Stimulated activated CD4-positive, alpha-beta T cell treated with anti-CD3 and anti-CD28 coated beads, Interleukin-1b, Interleukin-23, amount 100 ng/mL, for 4 hours (primary cell): ENCODE data around the gene CEP112.
"Not testable (repeated sequence)": the region's sequence is repeated elsewhere in the genome, so short reads cannot be mapped to it uniquely, and the experiment has no call there.

Experiments used
- DNase-seq, 2 donors: peaks; one replicate each; pipeline ENCODE4 v3.0.0-alpha.2; 2020; ENCODE audit warnings: low read depth in 2 of 2

The CEP112 gene

DNA sequence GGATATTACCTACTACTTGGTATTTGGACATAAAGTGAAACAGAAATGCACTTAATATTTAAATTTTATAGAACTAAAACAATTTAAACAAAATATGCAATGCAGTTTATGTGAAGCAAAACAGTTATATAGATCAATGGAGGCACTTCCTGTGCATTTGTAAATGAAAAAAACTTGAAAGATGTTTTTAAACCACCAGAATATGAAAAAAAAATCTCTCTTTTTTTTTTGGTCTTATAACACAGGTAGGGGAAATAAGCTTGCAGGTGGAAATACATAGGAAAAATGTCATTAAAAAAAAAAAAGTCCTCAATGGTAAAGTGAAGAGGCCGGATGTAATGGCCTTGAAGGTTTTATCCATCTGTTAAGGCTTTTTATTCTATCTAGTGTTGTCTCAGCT, 450.2 kb downstream of the CEP112 start:
- DNase-seq: no peak

DNA sequence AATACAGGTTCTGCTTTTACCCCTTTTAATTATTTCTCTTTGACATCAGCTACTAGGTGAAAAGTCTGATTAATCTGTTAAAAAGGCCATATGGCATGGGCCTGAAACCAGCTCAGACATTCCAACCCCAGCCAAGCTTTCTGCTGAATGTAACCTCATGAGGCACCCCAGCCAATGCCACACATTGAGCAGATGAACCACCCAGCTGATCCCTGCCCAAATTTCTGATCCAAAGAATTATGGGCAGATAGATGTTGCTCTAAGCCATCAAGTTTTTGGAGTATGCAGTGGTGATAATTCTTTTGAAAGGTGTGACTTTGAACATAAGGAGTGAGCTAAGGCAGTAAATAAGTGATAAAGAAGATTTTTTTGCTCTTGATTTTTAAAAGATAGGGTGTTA, 452.9 kb downstream of the CEP112 start:
- DNase-seq: no peak

DNA sequence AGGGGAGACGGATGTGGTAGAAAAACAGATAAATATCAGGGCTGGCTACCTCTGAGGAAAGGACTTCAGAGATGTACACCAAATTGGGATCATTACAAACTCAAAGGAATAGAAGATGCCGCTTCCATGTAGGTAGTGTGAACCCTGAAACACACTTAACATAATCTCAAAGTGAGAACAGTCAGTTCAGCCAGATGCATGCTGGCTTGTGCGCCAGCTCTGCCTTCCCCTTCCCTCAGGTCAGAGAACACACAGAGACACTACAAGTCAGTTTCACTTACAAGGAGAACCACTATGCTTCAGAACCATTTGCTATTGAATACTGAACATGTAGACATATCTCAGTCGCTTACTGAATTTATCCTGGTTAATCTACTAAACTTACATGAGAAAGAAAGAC, 454.5 kb downstream of the CEP112 start:
- no peak for DNase-seq

DNA sequence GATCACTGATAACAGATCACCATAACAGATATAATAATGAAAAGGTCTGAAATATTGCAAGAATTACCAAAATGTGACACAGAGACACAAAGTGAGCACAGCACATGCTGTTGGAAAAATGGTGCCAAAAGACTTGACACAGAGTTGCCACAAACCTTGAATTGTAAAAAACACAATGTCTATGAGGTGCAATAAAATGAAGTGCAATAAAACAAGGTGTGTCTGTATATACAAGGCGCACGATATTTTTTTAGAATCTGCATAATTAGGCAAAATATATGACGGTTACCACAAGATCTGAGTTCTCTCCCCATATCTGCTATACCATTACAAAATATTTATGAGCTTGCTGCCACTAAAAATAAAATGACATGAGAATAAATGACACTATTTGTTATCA, 458.6 kb downstream of the CEP112 start:
- DNase-seq: no peak

DNA sequence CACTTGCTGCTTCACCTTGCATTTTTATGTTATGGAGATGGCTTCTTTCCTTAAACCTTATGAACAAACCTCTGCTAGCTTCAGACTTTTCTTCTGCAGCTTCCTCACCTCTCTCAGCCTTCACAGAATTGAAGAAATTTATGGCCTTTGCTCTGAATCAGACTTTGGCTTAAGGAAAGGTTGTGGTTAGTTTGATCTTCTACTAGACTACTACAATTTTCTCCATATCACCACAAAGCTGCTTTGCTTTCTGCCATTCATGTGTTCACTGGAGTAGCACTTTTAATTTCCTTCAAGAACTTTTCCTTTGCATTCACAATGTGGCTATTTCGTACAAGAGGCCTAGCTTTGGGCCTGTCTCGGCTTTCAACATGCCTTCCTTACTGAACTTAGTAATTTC, 459.3 kb downstream of the CEP112 start:
- DNase-seq: not testable (repeated sequence)

DNA sequence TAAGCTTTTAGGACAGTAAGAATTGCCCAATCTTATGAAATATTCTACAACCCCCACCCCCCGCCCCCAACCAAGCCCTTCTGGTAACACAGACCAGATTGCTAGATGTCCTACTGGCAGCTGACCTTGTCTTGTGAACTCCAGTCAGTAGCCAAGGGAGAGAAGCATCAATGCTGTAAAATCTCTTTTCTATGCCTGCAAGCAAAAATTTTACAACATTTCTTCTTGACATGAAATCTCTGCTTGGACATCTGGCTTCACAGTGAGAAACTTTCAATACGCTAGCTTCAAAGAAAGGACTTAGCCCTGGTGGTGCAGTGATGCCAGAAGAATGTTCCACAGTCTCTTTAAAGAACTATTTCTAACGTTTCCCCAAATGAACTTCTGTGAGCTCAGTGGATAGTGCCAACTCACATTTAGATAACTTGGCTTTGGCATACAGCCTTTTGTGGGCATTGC, 461.2 kb downstream of the CEP112 start:
- no peak for DNase-seq

DNA sequence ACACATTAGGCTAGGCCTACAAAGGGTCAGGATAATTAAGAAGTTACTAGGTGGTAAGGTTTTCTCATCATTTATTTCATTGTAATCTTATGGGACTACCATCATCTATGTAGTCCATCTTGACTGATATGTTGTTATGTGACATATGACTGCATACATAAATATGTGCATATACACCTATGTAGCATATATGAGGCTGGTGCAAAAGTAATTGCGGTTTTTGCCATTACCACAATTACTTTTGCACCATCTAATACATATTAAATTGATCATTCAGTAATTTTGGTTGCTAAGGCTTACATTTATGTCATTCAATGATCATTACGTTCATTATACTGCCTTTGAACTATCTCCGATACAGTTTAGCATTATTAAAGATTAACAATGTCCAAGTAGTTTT, 462.7 kb downstream of the CEP112 start:
- DNase-seq: no peak

DNA sequence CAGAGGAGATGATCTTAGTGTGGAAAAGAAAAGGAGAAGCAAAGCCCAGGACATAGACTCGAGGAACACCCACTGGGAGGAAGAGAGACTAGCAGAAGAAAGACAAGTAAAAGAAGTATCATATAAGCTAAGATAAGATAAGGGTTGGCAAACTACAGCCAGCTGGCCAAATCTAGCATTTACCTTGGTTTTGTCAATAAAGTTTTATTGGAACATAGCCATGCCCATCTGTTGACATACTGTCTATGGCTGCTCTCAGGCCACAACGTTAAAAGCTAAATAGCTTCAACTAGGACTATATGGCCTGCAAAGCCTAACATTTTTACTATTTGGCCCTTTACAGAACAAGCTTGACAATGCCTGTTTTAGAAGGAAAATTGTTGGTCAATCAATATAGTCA, 464.1 kb downstream of the CEP112 start:
- DNase-seq: no peak

DNA sequence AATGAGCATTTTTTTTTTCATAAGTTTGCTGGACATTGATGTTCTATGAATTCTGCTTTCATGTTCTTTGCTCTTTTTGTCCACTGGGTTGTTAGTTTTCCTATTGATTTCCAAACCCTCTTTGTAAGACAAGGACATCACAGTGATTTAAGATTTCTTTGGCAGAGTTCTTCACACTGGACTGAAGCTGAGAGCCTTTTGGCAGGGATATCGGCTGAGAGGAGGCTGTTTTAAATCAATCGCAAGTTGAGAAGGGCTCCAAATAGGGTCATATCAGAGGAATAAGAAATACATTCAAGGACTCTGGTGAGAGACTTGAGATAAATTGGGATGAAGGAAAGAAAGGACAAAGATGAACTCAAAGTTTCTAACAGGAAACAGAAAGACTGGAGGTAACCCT, 464.7 kb downstream of the CEP112 start:
- DNase-seq: no peak

DNA sequence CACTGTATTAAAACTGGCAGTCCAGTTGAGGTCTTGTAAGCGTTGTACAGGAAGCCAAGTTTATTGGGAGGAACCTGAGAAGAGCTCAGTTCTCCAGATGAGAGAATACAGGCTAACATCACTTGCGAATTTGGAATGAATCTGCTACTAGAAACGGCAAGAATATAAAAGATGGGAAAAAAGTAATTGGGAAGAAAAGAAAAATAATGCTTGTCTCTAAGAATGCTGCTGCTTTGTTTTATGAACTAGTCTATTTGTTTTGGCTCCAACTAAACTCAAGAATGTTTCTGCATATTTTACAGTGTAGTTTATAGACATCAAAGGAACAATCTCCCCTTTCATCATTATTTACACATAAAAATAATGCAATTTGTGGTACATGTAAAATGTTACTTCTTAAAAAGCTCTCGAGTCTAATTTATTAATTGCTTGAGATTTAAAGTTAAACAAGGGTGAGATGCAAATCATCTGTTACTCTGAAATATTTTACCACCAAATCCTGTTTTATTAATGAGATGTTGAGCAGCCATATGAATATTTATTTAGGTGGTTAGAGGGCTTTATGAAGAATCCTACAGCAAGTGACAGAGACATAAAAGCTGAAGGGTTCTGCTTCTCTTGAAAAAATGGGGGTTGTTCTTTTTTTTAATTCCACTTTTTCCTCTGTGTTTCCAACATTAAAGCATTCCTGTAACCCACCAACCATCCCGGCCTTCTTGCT, 468.3 kb downstream of the CEP112 start:
- DNase-seq: no peak

DNA sequence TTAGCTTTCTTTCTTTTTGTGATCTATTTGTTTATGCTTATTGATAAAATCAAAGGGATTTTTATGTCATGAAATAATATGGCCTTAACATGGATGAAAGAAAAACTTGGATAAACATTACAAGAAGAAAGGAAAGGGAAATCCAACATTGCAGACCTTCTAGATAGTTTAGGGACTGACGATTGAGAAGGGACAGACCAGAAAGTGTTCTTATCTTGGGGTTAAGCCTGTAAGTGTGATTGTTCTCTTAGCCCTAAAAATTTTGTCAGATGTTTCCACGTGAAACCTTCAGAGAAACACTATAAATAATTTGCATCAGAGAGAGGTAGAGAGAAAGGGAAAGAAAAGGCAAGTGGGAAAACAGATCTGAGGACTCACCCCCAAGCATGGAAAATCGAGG, 473.3 kb downstream of the CEP112 start:
- DNase-seq: no peak

DNA sequence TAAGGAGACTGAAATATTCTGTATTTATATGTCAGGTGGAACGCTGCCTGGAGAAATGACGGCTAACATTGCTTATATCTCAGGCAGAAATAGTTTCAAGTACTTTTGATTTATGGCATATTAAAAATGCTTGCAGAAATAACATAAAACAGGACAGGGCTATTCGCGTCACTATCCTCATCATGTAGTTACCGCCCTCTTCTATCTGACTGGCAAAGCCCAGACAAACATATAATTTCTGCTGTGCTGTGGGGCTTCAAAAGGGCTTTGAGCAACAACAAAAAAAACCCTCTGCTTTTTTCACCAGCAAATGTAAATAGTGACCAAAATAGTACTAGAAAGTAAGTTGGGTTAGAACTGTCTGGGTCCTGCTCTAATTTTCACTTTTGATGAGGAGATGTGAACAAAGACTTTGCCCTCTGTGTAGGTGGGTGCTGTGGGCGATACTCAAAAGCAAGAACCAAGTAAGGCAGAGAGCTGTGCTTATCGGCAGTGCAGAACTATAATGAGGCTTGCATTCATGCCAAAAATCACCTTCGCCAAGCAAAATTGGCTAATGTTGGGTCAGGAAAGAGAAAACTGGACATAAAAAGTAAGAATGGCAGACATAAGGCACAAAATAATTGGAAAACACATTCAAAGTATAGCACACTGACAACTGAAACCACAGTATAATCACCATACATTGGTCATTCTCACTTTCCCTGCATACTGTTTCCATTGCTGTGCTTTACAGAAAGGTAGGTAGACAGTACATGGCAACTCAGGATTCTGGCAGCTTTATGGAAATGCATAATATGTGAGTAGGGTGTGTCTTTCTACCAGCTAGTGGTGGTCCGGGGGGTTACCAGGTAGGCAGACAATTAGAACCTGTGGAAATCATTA, 479.3 kb downstream of the CEP112 start:
- DNase-seq: no peak

DNA sequence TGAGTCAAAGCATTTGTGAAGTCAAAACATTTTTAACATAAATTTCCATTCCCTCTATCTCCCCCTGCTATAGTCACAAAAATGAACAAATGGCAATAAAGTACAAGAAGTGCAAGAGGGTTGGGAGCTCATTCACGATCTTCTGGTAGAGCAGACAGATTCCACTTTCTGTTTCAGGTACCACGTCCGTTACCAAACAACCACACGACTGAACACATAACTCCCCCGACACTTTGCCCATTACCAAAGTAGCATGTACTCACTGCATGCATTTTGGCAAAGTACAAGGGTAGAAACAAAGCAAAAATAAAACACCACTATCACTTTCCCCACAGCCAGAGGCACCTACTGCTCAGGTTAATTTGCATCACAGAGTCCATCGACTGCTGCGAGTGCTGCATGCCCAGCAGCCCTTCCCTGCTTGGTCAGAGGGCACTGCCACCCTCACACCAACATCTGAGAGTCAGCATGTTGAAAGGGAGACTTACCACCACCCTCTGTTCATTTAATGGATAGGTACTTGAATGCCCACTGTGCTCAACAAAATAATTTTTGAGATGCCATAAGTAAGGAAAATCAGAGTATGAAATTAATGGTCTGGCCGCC, 480.2 kb downstream of the CEP112 start:
- no peak for DNase-seq

DNA sequence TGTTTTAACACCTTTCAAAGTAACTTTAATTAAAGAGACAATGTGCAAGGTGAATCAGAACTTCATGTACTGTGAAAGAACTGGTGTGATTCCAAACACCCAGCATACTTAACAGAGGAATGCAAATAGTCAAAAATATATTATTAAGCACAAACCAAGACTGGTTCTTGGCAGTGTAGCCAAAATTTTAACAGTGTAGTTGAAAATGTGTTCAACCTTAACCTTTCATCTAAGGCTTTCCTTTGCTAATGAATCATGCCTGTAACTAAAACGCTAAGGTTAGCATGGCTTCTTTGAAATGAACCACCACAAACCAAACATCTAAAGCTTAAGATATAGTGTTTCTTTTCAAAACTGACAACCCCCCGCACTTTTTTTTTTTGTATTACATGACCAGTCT, 484.2 kb downstream of the CEP112 start:
- no peak for DNase-seq

DNA sequence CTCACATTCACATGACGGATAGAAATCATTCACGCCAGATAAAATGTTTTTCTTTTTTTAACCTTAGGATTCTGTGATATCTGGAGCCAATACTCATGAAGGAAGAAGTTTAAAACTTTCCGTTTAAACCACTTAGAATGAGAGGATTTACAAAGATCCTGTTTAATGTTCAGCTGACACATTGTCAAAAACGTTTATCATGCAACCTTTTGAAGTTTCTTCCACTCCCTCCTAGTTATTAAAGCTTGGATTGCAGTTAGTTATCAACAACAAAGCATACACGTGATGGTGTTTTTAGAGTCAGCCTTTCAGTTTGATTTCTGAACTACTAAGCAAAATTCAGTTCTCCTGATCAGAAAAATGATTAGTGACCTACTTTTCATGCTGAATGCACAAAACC, 487.2 kb downstream of the CEP112 start:
- DNase-seq: no peak

DNA sequence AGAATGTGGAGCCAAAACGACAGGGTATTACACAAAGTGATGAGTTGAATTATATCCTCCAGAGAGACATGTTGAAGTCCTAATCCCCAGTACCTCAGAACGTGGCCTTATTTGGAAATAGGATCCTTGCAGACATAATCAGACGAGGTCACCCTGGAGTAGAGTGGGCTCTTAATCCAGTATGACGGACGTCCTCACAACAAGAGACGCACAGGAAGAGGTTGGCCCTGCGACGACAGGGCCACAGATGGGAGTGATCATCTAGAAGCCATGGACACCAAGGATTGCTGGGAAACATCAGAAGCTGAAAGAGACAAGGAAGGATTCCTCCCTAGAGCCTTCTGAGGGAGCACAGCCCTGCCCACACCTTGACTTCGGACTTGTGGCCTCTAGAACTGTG, 488.0 kb downstream of the CEP112 start:
- no peak for DNase-seq

DNA sequence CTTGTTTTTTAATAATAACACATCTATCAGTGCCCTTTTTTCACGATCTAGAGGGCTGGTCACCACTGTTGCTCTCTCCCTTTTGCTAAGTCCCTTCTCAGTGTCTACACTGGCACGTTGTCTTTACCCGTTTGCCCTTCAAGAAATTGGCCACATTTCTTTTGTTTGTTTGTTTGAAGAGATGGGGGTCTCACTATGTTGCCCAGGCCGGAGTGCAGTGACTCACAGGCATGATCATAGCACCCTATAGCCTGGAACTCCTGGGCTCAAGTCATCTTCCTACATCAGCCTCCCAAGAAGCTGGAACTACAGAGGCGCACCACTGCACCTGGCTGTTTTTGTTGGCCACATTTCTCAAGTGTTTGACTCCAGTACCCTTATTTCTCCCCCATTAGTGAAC, 492.5 kb downstream of the CEP112 start:
- DNase-seq: no peak

DNA sequence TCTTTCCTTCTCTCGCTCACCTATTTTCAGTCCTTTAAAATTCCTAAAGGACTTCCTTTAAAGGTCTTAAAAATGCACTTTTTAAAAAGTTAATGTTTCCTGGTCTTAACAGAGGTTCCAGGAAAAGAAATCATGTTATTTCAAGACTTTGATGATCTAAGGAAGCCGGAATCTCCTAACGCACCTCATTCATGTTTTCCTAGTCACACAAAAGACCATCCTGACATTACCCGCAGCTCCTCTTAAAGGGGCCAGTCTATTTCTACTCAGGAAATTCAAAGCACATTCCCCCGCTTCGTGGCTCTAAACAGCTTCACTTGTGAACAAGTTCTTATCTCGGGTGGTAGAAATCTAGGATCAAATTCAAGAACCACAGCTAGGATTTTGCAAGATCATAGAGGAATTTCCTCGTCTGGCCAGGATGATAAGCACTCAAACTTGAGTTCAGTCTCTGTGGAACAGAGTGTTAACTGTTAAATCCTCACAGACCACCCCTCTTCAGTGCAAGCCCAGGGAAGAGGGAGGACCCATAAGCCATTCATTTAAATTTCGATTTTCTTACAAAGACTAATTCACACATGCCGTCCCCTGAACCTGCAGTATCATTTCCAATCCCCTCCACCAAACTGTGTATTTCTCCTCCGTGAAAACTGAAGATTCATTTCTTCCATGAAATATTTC, 493.4 kb downstream of the CEP112 start:
- no peak for DNase-seq

DNA sequence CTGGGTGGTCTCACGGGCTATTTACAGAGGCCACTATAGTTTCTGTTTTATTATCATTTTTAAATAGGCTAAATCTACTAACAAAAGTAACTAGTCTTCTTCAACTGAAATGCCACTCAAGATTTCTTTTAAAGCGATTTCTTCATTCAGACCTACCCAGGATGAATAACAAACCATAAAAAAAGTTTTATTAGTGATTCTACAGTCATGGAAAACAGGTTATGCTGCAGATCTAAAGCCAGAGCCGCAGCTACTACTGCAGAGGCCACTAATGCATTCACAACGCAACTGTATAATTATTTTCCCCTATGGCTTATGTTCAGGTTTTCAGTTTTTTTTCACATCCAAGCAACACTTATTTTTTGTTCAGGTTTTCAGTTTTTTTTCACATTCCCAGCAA, 494.3 kb downstream of the CEP112 start:
- no peak for DNase-seq

DNA sequence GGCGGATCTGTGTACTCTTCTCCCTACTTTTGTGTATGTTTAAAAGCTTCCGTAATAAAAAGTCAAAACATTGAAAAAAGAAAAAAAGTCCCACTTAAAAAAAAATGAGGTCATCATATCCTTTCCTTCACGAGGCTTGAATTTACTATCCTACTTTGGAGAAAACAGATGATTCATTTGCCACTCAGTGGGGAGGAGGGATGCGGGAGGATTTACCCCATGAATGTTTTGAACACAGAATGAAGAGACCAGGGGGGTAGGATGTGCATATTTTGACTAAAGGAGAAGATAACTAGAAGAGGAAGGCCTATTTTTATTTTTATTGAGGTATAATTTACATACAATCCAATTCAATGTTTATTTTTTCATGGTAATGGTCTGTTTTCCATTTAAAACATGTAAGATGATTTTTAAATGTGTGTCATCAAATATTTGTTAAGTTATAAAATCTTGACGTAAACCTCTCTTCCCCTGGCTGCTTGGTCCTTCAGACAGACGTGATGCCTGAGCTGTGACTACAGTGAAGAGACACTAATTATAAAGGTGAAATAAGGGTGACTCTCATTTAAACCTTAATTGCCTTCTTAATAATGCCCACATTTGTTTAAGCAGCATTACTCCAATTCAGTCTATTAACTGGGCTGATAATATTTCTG, 495.1 kb downstream of the CEP112 start:
- no peak for DNase-seq

DNA sequence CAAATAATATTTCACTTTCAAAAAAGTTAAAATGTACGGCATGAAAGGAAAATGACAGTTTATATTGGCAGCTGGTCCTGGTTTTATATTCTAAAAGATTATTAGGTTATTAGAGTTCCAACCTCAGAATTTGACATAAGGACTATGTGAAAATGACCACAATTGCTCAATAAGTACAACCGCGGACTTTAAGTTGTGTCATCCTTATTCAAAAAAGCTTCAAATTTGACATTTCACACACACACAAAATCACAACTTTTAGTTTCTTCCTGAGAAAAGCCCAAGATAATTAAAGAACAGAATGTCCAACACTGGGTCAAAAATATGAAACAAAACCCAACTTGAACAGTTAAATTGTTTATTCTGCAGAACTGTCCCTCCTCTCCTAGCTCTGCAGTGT, 497.3 kb downstream of the CEP112 start:
- no peak for DNase-seq
